ENCODE results near the gene ZSWIM5.
"Not testable (repeated sequence)": the region's sequence is repeated elsewhere in the genome, so short reads cannot be mapped to it uniquely, and the experiment has no call there.

Gene ZSWIM5

GRCh38 chr1:44995467-44996238, 210.8 kb downstream of the ZSWIM5 start:
- no peak overlapping the region for H3K4me3 ChIP-seq (replicated peaks; ENCODE audit: low read depth, low read length)
- DNase-seq (ENCODE audit: low read depth) = no peak
- TF ChIP-seq CTCF (IDR thresholded peaks at IDR 0.05; ENCODE audit: low read length, missing control alignments) = no peak

- H3K4me3 ChIP-seq (replicated peaks; ENCODE audit: low read depth, low read length) = no peak overlapping the region
- TF ChIP-seq CTCF (IDR thresholded peaks at IDR 0.05; ENCODE audit: low read length, missing control alignments) = no peak
- no peak for DNase-seq (ENCODE audit: low read depth)
Measured at GRCh38 chr1:44994309-44994898, 212.0 kb downstream of the ZSWIM5 start.

- H3K4me3 ChIP-seq (replicated peaks; ENCODE audit: low read depth, low read length) = no peak overlapping the region
- DNase-seq (ENCODE audit: low read depth) = no peak
- TF ChIP-seq CTCF (IDR thresholded peaks at IDR 0.05; ENCODE audit: low read length, missing control alignments) = no peak
Measured at GRCh38 chr1:44988531-44989156, 217.8 kb downstream of the ZSWIM5 start.

- peak; percentile 7 for DNase-seq (ENCODE audit: low read depth)
- no peak for TF ChIP-seq CTCF (IDR thresholded peaks at IDR 0.05; ENCODE audit: low read length, missing control alignments)
- peak overlapping the region; percentile 93 for H3K4me3 ChIP-seq (replicated peaks; ENCODE audit: low read depth, low read length)
Measured at GRCh38 chr1:44985747-44986359, 220.6 kb downstream of the ZSWIM5 start.

GRCh38 chr1:44977372-44977771, 229.0 kb downstream of the ZSWIM5 start:
- not testable (repeated sequence) for DNase-seq (ENCODE audit: low read depth); H3K4me3 ChIP-seq (replicated peaks; ENCODE audit: low read depth, low read length)

- no peak for DNase-seq (ENCODE audit: low read depth)
- H3K4me3 ChIP-seq (replicated peaks; ENCODE audit: low read depth, low read length) = no peak overlapping the region
- no peak for TF ChIP-seq CTCF (IDR thresholded peaks at IDR 0.05; ENCODE audit: low read length, missing control alignments)
Measured at GRCh38 chr1:44976252-44976651, 230.2 kb downstream of the ZSWIM5 start.

- no peak for TF ChIP-seq CTCF (IDR thresholded peaks at IDR 0.05; ENCODE audit: low read length, missing control alignments)
- no peak for DNase-seq (ENCODE audit: low read depth)
- no peak overlapping the region for H3K4me3 ChIP-seq (replicated peaks; ENCODE audit: low read depth, low read length)
Measured at GRCh38 chr1:44973645-44974044, 232.8 kb downstream of the ZSWIM5 start.

Data from fibroblast of pulmonary artery (primary cell).